Naive thymus-derived CD4-positive, alpha-beta T cell (primary cell): ENCODE data around the gene FRK. TPM values are rescaled to one million over a fixed set of nuclear protein-coding genes. Genes with fewer than 3 reads are reported as not detected.

Source experiments
- ATAC-seq: fragments of 150-1000 bp; cut with Tn5 transposase; 2 replicates; pipeline ENCODE4 v1.10.0; 2021; ENCODE audit warnings: mild to moderate bottlenecking, moderate library complexity
- CTCF ChIA-PET: fragments of 350-600 bp; sonication (Branson Sonifier 250); formaldehyde crosslinking; loops from one replicate; lab custom pipeline; 2021; ENCODE audit warnings: antibody characterized with exemption; lab: Charles Lee
- POLR2A ChIA-PET: fragments of 350-600 bp; sonication (Branson Sonifier 250); formaldehyde crosslinking; loops from one replicate; lab custom pipeline; 2021; ENCODE audit warnings: antibody characterized with exemption, inconsistent platforms; lab: Charles Lee
- DNase-seq, 9 donors: peaks; one replicate each; pipeline versions ENCODE4 v3.0.0 to v3.0.0-alpha.2; 2020 to 2022; ENCODE audit warnings: mixed read lengths in 1 of 9
- H3K27ac ChIP-seq: one replicate; pipeline ENCODE4 v1.7.0; 2013; ENCODE audit warnings: mild to moderate bottlenecking, low read depth, low read length, moderate library complexity
- H3K27me3 ChIP-seq, 2 donors: one replicate each; pipeline ENCODE4 v1.7.0; 2013; ENCODE audit warnings: low read length in 2 of 2, mild to moderate bottlenecking in 2 of 2, moderate library complexity in 2 of 2; ENCODE audit not compliant: control insufficient read depth in 2 of 2, insufficient read depth in 2 of 2
- H3K36me3 ChIP-seq, 3 experiments: 1 replicate in 2 of 3; 2 replicates in 1 of 3; pipeline ENCODE4 v1.7.0; 2013; ENCODE audit warnings: low read length in 3 of 3, mild to moderate bottlenecking in 3 of 3, moderate library complexity in 1 of 3; ENCODE audit not compliant: insufficient read depth in 3 of 3, control insufficient read depth in 2 of 3
- H3K4me1 ChIP-seq, 2 donors: one replicate each; pipeline ENCODE4 v1.7.0; 2013; ENCODE audit warnings: low read length in 2 of 2, mild to moderate bottlenecking in 2 of 2, moderate library complexity in 1 of 2; ENCODE audit not compliant: control insufficient read depth in 2 of 2, insufficient read depth in 2 of 2
- H3K4me3 ChIP-seq: 2 replicates; pipeline ENCODE4 v1.7.0; 2013; ENCODE audit warnings: mild to moderate bottlenecking, low read length
- H3K9me3 ChIP-seq, 3 experiments: 1 replicate in 2 of 3; 2 replicates in 1 of 3; pipeline ENCODE4 v1.7.0; 2013; ENCODE audit warnings: low read length in 3 of 3; ENCODE audit not compliant: control insufficient read depth in 2 of 3
- H3K27ac Mint-ChIP-seq, 9 donors: one replicate each; pipeline ENCODE4 v1.8.0; 2020 to 2022; ENCODE audit warnings: mixed read lengths in 9 of 9, mild to moderate bottlenecking in 8 of 9, moderate library complexity in 5 of 9, inconsistent platforms in 2 of 9
- H3K27me3 Mint-ChIP-seq, 5 donors: one replicate each; pipeline ENCODE4 v1.8.0; 2021 to 2022; ENCODE audit warnings: mixed read lengths in 5 of 5, mild to moderate bottlenecking in 1 of 5
- H3K36me3 Mint-ChIP-seq, 5 donors: one replicate each; pipeline ENCODE4 v1.8.0; 2020 to 2022; ENCODE audit warnings: mixed read lengths in 5 of 5, mild to moderate bottlenecking in 3 of 5, inconsistent platforms in 1 of 5
- H3K4me1 Mint-ChIP-seq, 7 donors: one replicate each; pipeline ENCODE4 v1.8.0; 2020 to 2022; ENCODE audit warnings: mixed read lengths in 7 of 7, mild to moderate bottlenecking in 3 of 7, inconsistent platforms in 1 of 7
- H3K4me3 Mint-ChIP-seq, 10 donors: one replicate each; pipeline ENCODE4 v1.8.0; 2020 to 2022; ENCODE audit warnings: mild to moderate bottlenecking in 10 of 10, mixed read lengths in 10 of 10, moderate library complexity in 6 of 10, inconsistent platforms in 2 of 10
- H3K9me3 Mint-ChIP-seq, 11 donors: one replicate each; pipeline ENCODE4 v1.8.0; 2020 to 2022; ENCODE audit warnings: mixed read lengths in 11 of 11, mild to moderate bottlenecking in 4 of 11, inconsistent platforms in 1 of 11, moderate library complexity in 1 of 11
- intact Hi-C, 2 donors: fragments of 100-400 bp; cut with micrococcal nuclease; formaldehyde crosslinking; loops; one replicate each; pipeline ENCODE4 v1.15.1; 2023
- polyA plus RNA-seq, 2 donors: library from polyadenylated mRNA; unstranded; fragments of 300-500 nt; fragmentation: Illumina TruSeq; gene quantifications; one replicate each; pipeline ENCODE4 v1.2.3, GENCODE V29; 2021
- total RNA-seq, 6 experiments: library from RNA in 5 of 6; stranded (reverse) in 5 of 6; gene quantifications; 1 replicate in 5 of 6; 2 replicates in 1 of 6; pipeline ENCODE4 v1.2.3 and lab custom pipeline; 2021 to 2026

The FRK gene
- total and polyA plus RNA-seq, 7 experiments from 2014 or later = 0.02 to 0.05 (median 0.04) TPM; not detected in 3

DNA sequence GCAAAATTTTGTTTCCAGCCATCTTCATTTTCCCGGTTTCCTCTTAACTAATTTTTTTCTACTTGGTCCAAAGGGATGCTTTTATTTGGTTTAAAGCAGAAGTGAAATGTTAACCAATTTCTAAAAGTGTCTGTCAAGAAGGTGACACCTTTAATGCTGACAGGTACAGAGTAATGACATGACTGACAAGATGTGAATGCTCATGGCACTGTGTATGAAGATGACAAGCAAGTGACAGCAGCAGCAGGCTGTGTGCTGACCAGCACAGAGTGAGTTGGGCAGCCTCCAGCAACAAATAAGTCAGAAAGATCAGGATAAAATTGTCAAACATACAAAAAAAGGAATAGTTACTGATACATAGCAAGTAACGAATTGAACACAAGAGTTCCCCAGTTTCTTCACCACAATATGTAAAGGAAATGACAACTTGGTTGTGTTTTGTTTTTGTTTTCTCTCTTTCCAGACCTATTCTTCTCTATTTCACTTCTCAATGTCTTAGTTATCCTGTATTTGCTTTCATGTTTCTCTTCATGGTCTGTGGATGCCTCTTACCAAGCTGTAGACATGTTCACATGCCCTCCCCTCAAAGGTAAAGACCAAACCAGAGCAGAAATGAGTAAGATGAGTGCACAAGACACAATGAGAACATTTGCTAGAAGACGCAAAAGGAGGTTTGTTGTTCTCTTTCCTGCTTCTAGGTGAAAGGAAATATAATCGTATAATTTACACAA is 174.9 kb downstream of the FRK start:
- ATAC-seq = no peak
- POLR2A ChIA-PET = no interaction called here
- no peak overlapping the region for H3K4me3 ChIP-seq

DNA sequence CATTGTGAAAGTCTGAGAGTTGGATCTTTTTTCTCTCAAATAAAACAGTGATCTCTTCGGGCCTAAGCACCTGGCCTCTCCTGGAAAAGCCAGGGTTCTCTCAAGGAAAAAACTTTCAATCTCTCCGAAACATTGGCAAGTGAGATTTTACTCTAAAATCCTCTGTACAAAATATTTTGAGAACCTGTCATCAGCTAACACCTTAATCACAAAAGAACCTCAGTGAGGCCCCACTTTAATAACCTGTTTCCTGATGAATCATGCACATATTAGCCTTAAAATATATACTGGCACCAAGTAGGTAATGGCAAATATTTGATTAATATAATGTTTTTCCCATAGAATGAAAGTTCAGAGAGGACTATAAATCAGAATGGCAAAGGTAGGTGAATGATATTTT is 177.9 kb downstream of the FRK start:
- Mint-ChIP-seq H3K27me3 (peaks cover 0 to 3% (median 0%) of the 10 kb centered on the region in 5 donors), H3K4me1 (no peaks in the 10 kb centered on the region), H3K27ac (no peak overlapping the region), H3K9me3 (no peaks in the 10 kb centered on the region), H3K36me3 (no peaks in the 10 kb centered on the region), H3K4me3 (no peak overlapping the region)
- DNase-seq (no peak), ATAC-seq (no peak)
- H3K4me1 ChIP-seq = no peaks in the 10 kb centered on the region
- POLR2A ChIA-PET = no interaction called here
- no peaks in the 10 kb centered on the region for H3K27me3 ChIP-seq
- CTCF ChIA-PET = no interaction called here
- H3K4me3 ChIP-seq = no peak overlapping the region
- intact Hi-C loops = no loop called here
- H3K27ac ChIP-seq = no peak overlapping the region
- H3K36me3 ChIP-seq = no peaks in the 10 kb centered on the region
- no peaks in the 10 kb centered on the region for H3K9me3 ChIP-seq

More for the DNA sequence above, 174.9 kb downstream of the FRK start:
- H3K36me3 ChIP-seq = no peaks in the 10 kb centered on the region
- Mint-ChIP-seq H3K9me3 (peaks cover 0 to 1% (median 0%) of the 10 kb centered on the region in 11 donors), H3K27me3 (peaks cover 0 to 3% (median 0%) of the 10 kb centered on the region in 5 donors), H3K4me1 (peaks cover 0 to 4% (median 0%) of the 10 kb centered on the region in 7 donors), H3K4me3 (no peak overlapping the region), H3K27ac (no peak overlapping the region), H3K36me3 (no peaks in the 10 kb centered on the region)
- no peak overlapping the region for H3K27ac ChIP-seq
- no peaks in the 10 kb centered on the region for H3K4me1 ChIP-seq
- no peaks in the 10 kb centered on the region for H3K27me3 ChIP-seq
- CTCF ChIA-PET = no interaction called here
- intact Hi-C loops = no loop called here
- no peak for DNase-seq
- no peaks in the 10 kb centered on the region for H3K9me3 ChIP-seq

DNA sequence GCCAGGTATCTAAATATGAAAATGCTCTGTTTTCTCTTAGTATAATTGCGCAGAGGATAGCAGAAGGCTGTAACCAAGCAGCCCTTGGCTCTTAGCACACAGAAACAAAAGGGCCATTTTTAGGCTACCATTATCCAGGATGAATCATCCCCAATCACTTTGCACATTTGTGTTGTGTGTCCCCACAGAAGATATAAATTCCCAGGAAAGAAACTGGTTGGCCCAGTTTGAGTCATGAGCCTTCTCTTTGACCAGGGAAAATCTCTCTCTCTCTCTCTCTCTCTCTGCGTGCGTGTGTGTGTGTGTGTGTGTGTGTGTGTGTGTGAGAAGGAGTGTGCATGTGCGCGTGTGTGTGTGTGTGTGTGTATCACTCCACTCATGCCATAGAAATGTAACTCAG is 178.5 kb downstream of the FRK start:
- ATAC-seq (no peak), DNase-seq (no peak)
- H3K27me3 Mint-ChIP-seq = peaks cover 0 to 3% (median 0%) of the 10 kb centered on the region in 5 donors
- no peaks in the 10 kb centered on the region for H3K36me3 ChIP-seq
- no peak overlapping the region for H3K4me3 ChIP-seq
- no peaks in the 10 kb centered on the region for H3K9me3 Mint-ChIP-seq
- H3K36me3 Mint-ChIP-seq = no peaks in the 10 kb centered on the region
- intact Hi-C loops = no loop called here
- ChIA-PET POLR2A (no interaction called here), CTCF (no interaction called here)
- no peaks in the 10 kb centered on the region for H3K4me1 ChIP-seq
- no peaks in the 10 kb centered on the region for H3K9me3 ChIP-seq
- no peak overlapping the region for H3K4me3 Mint-ChIP-seq
- no peak overlapping the region for H3K27ac ChIP-seq
- H3K27me3 ChIP-seq = no peaks in the 10 kb centered on the region
- no peaks in the 10 kb centered on the region for H3K4me1 Mint-ChIP-seq
- no peak overlapping the region for H3K27ac Mint-ChIP-seq

Other genes with a start within 250 kb of the FRK start
- gene NT5DC1, start 40.0 kb upstream of the FRK start, total RNA-seq = 10 to 100 TPM; 30.5 to 52.6 (median 39.7) TPM
- 10 to 100 TPM; 45.8 to 53.4 TPM for gene NT5DC1, start 40.0 kb upstream of the FRK start, polyA plus RNA-seq
- gene COL10A1, start 65.2 kb upstream of the FRK start, total RNA-seq = not detected
- gene COL10A1, start 65.2 kb upstream of the FRK start, polyA plus RNA-seq = under 1 TPM; 0.07 to 0.33 TPM
- 10 to 100 TPM; 18.2 to 58.2 (median 21.5) TPM for gene TSPYL4, start 193.2 kb upstream of the FRK start, total RNA-seq
- 10 to 100 TPM in 1 of 2 donors, 1 to 10 TPM in 1; 9.7 to 19.3 TPM for gene TSPYL4, start 193.2 kb upstream of the FRK start, polyA plus RNA-seq
- gene TSPYL1, start 219.0 kb upstream of the FRK start, total RNA-seq = 100 to 1,000 TPM in 3 of 5 experiments, 10 to 100 TPM in 2; 42.8 to 226 (median 104) TPM
- 10 to 100 TPM; 34.9 to 43.9 TPM for gene TSPYL1, start 219.0 kb upstream of the FRK start, polyA plus RNA-seq